ENCODE results near the gene SPATS2. TPM values are rescaled to one million over a fixed set of nuclear protein-coding genes. Genes with fewer than 3 reads are reported as not detected.

The SPATS2 gene
- total and polyA plus RNA-seq, 11 donors: 3.0 to 9.1 (median 5.7) TPM

DNA sequence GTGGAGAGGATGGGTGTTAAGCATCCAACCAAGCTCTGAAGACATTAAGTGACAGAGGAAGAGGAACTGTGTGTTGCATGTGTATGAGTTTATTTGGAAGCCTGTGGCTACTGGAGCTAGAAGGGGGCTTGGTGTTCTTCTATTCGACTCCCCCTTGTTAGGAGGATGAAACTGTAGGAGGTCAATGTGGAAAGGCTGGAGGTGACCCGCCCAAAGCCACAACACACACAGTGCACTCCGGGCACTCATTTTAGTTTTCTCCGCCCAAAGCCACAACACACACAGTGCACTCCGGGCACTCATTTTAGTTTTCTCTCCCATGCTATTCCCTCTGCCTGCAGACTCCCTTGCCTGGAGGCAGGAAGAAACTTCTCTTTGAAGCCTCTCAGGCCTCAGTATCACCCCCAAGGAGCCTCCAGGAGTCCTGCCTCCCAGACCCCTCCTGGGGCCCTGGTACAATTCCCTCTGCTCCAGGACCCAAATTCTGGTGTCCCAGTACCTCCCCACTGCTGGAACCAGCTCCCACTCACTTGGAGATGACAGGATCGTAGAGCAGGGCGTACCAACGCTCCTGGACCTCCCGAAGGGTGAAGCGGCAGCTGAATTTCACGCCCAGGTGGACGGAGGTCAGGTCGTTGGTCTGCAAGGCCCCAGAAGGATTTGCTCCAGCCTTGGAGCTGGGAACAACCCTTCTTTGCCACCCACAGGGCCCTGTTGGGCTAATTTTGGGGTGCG is 196.9 kb downstream of the SPATS2 start:
- Histone ChIP-seq H3K4me3 (peak overlapping the region in 6 of 12 donors; percentile 1 to 35 (median 14)), H3K27me3 (no peaks in the 10 kb centered on the region), H3K36me3 (peaks cover 0 to 63% (median 59%) of the 10 kb centered on the region in 9 donors), H3K27ac (peak overlapping the region; percentile 15 to 98 (median 94)), H3K4me1 (peaks cover 0 to 50% (median 32%) of the 10 kb centered on the region in 12 donors), H3K9me3 (no peaks in the 10 kb centered on the region)
- TF ChIP-seq POLR2A (IDR thresholded peaks at IDR 0.05): no peak
- TF ChIP-seq, protein P1, sequence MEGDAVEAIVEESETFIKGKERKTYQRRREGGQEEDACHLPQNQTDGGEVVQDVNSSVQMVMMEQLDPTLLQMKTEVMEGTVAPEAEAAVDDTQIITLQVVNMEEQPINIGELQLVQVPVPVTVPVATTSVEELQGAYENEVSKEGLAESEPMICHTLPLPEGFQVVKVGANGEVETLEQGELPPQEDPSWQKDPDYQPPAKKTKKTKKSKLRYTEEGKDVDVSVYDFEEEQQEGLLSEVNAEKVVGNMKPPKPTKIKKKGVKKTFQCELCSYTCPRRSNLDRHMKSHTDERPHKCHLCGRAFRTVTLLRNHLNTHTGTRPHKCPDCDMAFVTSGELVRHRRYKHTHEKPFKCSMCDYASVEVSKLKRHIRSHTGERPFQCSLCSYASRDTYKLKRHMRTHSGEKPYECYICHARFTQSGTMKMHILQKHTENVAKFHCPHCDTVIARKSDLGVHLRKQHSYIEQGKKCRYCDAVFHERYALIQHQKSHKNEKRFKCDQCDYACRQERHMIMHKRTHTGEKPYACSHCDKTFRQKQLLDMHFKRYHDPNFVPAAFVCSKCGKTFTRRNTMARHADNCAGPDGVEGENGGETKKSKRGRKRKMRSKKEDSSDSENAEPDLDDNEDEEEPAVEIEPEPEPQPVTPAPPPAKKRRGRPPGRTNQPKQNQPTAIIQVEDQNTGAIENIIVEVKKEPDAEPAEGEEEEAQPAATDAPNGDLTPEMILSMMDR (IDR thresholded peaks at IDR 0.05): no peak
- WGBS, 4 donors: 91 to 95% (median 93%) methylated on average over 14 of the region's 14 CpGs
- no peak for DNase-seq
- intact Hi-C loops (cut with DNase I): no loop called here
- ATAC-seq: no peak

DNA sequence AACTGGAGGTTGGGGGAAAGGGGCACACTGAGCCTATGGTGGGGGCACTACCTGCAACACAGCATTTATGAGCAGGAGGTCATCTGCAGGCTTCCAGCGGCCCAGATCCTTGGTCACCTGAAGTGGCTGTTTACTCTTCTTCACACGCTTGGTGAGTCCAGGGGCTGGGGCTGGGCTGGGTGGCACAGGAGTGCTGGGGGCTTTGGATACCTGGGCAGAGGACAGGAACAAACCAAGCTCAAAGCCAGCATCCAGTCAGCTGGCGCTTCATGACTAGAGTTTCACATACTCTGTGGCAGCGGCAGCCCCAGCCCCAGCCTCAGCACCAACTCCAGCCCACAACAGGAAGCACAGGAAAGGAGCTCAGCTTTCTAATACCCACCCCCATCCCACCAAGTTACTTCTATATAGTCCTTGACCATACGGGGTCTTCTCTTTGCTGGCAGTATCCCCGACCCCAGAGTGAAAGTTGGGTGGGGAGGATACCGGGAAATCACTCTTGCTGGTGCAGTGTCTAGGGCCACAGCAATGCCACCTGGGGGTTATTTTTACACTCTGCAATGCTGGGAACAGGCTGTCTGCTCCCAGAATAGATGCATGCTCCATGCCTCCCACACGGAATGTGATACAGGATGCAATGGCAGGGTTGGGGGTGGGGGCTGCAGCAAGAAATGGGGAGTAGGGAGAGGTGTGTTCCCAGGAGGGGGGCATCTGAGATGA is 197.6 kb downstream of the SPATS2 start:
- Histone ChIP-seq H3K4me3 (peak overlapping the region in 8 of 12 donors; percentile 1 to 35 (median 14)), H3K27me3 (no peaks in the 10 kb centered on the region), H3K9me3 (no peaks in the 10 kb centered on the region), H3K27ac (peak overlapping the region; percentile 80 to 98 (median 94)), H3K36me3 (peaks cover 0 to 56% (median 52%) of the 10 kb centered on the region in 9 donors), H3K4me1 (peaks cover 0 to 52% (median 39%) of the 10 kb centered on the region in 12 donors)
- intact Hi-C loops (cut with DNase I): no loop called here
- DNase-seq (peak in 3 of 5 donors; percentile 49 to 78 (median 74)), ATAC-seq (peak; percentile 77 to 84 (median 79))
- no peak for TF ChIP-seq POLR2A (IDR thresholded peaks at IDR 0.05)
- TF ChIP-seq, protein P1 (IDR thresholded peaks at IDR 0.05): peak in 4 of 12 donors; percentile 9 to 30 (median 20)
- WGBS, 4 donors: 42 to 57% (median 47%) methylated on average over 7 to 8 of the region's 8 CpGs

DNA sequence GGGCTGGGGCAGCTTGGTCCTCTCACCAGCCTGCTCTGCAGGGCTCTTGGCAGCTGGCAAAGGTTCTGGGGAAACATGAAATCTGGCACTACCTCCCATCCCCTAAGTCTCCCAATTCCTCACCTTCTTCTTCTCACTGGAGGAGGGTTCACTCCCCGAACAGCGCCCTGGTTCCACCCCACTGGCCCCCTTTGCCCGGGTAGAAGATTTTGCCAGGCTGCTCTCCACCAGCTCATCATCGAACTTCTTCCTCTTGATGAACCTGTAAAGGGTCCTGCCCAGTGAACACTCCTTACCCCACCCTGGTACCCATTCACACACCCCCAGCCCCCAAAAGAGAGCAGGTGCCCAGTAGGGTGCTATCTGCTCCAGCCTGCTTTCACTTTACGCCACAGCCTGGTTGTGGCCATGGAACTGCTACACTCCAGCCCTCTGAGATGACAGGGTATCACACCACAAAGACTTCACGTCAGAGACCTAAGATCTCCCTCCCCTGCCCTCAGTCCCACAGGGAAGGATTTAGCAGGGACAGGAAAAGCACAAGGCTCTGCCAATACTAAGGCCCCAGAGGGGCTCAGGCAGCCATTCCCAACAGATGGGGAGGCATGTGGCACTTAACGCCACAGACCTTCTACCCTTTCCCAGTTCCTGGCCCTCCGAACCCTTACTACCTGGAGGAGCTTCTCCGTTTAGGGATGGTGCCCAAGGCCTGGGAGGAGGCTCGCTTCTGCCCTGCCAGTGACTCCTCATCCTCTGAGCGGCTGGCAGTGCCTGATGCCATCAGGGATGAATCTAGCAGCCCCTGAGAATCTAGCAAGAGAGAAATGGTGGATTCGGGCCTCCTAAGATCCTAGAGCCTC is 198.4 kb downstream of the SPATS2 start:
- no peak for TF ChIP-seq POLR2A (IDR thresholded peaks at IDR 0.05)
- TF ChIP-seq, protein P1 (IDR thresholded peaks at IDR 0.05): no peak
- DNase-seq (no peak), ATAC-seq (peak in 2 of 4 donors; percentile 2 to 4)
- no peaks in the 10 kb centered on the region for H3K9me3 ChIP-seq
- H3K36me3 ChIP-seq: peaks cover 0 to 48% (median 44%) of the 10 kb centered on the region in 9 donors
- H3K4me1 ChIP-seq: peaks cover 0 to 59% (median 43%) of the 10 kb centered on the region in 12 donors
- 83 to 85% (median 83%) methylated on average over 12 of the region's 12 CpGs for WGBS, 4 donors
- peak overlapping the region in 1 of 12 donors; percentile 10 for H3K4me3 ChIP-seq
- intact Hi-C loops (cut with DNase I): no loop called here
- no peaks in the 10 kb centered on the region for H3K27me3 ChIP-seq
- H3K27ac ChIP-seq: peak overlapping the region; percentile 80 to 98 (median 94)

Data from heart left ventricle (tissue), 16 donors.